Neural cell (in vitro differentiated cells): ENCODE results near the gene PNPLA7.

ENCODE experiments used
- EP300 ChIP-seq: fragments of 450-650 bp; conservative IDR thresholded peaks from 2 replicates; pipeline ENCODE4 v1.6.1; 2014; ENCODE audit warnings: antibody characterized with exemption, mild to moderate bottlenecking, moderate library complexity; ENCODE audit not compliant: poor library complexity, severe bottlenecking
- MXI1 ChIP-seq: fragments of 450-650 bp; conservative IDR thresholded peaks from 2 replicates; pipeline ENCODE4 v1.6.1; 2014; ENCODE audit warnings: antibody characterized with exemption, mild to moderate bottlenecking; ENCODE audit not compliant: poor library complexity, severe bottlenecking
- TF ChIP-seq, protein P1 (sequence below): fragments of 450-650 bp; IDR thresholded peaks from 2 replicates; pipeline ENCODE4 v1.5.1; 2014; ENCODE audit warnings: antibody characterized with exemption, mild to moderate bottlenecking, moderate library complexity; ENCODE audit not compliant: poor library complexity, severe bottlenecking

- TF ChIP-seq, protein P1, sequence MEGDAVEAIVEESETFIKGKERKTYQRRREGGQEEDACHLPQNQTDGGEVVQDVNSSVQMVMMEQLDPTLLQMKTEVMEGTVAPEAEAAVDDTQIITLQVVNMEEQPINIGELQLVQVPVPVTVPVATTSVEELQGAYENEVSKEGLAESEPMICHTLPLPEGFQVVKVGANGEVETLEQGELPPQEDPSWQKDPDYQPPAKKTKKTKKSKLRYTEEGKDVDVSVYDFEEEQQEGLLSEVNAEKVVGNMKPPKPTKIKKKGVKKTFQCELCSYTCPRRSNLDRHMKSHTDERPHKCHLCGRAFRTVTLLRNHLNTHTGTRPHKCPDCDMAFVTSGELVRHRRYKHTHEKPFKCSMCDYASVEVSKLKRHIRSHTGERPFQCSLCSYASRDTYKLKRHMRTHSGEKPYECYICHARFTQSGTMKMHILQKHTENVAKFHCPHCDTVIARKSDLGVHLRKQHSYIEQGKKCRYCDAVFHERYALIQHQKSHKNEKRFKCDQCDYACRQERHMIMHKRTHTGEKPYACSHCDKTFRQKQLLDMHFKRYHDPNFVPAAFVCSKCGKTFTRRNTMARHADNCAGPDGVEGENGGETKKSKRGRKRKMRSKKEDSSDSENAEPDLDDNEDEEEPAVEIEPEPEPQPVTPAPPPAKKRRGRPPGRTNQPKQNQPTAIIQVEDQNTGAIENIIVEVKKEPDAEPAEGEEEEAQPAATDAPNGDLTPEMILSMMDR: no peak
- TF ChIP-seq EP300 (no peak), MXI1 (no peak)
Measured at GRCh38 chr9:137488906-137489305, 61.3 kb downstream of the PNPLA7 start.
